Endothelial cell (in vitro differentiated cells): ENCODE results near the gene TFF3. TPM values are rescaled to one million over a fixed set of nuclear protein-coding genes. Genes with fewer than 3 reads are reported as not detected.

Source experiments
- DNase-seq: peaks from one replicate; pipeline ENCODE4 v3.0.0; 2021; ENCODE audit warnings: low spot score
- H3K27ac Mint-ChIP-seq: one replicate; pipeline ENCODE4 v1.8.0; 2021; ENCODE audit warnings: mixed read lengths, inconsistent platforms; ENCODE audit not compliant: unreplicated experiment
- H3K27me3 Mint-ChIP-seq: one replicate; pipeline ENCODE4 v1.8.0; 2021; ENCODE audit warnings: mild to moderate bottlenecking, moderate library complexity, mixed read lengths, inconsistent platforms; ENCODE audit not compliant: unreplicated experiment
- H3K36me3 Mint-ChIP-seq: one replicate; pipeline ENCODE4 v1.8.0; 2021; ENCODE audit warnings: mild to moderate bottlenecking, low read depth, mixed read lengths, inconsistent platforms; ENCODE audit not compliant: unreplicated experiment
- H3K4me1 Mint-ChIP-seq: one replicate; pipeline ENCODE4 v1.8.0; 2021; ENCODE audit warnings: mild to moderate bottlenecking, mixed read lengths, inconsistent platforms; ENCODE audit not compliant: unreplicated experiment
- H3K4me3 Mint-ChIP-seq: one replicate; pipeline ENCODE4 v1.8.0; 2021; ENCODE audit warnings: mild to moderate bottlenecking, mixed read lengths, inconsistent platforms; ENCODE audit not compliant: unreplicated experiment
- H3K9me3 Mint-ChIP-seq: one replicate; pipeline ENCODE4 v1.8.0; 2021; ENCODE audit warnings: mixed read lengths, inconsistent platforms; ENCODE audit not compliant: unreplicated experiment
- CTCF ChIP-seq: fragments of 200-600 bp; sonication (generic); IDR thresholded peaks from one replicate; pipeline ENCODE4 v1.5.0; 2021; ENCODE audit warnings: antibody characterized with exemption; ENCODE audit not compliant: unreplicated experiment
- total RNA-seq: library from RNA; stranded (reverse); fragmentation: NEBNext Ultra II Directional; extraction: Animal tissue kit (Norgen Biotek cat#: 25700); gene quantifications from one replicate; pipeline ENCODE4 v1.2.1, GENCODE V29; 2021; ENCODE audit not compliant: unreplicated experiment

Gene TFF3
- total RNA-seq, 1 donor from 2014 or later: not detected

- TF ChIP-seq CTCF: no peak
- no peak overlapping the region for H3K4me3 Mint-ChIP-seq
- no peak overlapping the region for H3K27ac Mint-ChIP-seq
Measured at GRCh38 chr21:42347601-42348327, 32.6 kb upstream of the TFF3 start.

GRCh38 chr21:42346866-42347600 lies 31.8 kb upstream of the TFF3 start:
- no peaks in the 10 kb centered on the region for H3K36me3 Mint-ChIP-seq
- DNase-seq: no peak
- no peaks in the 10 kb centered on the region for H3K27me3 Mint-ChIP-seq
- H3K4me1 Mint-ChIP-seq: no peaks in the 10 kb centered on the region
- H3K27ac Mint-ChIP-seq: no peak overlapping the region
- TF ChIP-seq CTCF: no peak
- no peaks in the 10 kb centered on the region for H3K9me3 Mint-ChIP-seq
- H3K4me3 Mint-ChIP-seq: no peak overlapping the region

More at GRCh38 chr21:42347601-42348327, 32.6 kb upstream of the TFF3 start:
- Mint-ChIP-seq H3K27me3 (peaks cover 4% of the 10 kb centered on the region), H3K9me3 (no peaks in the 10 kb centered on the region), H3K4me1 (no peaks in the 10 kb centered on the region), H3K36me3 (no peaks in the 10 kb centered on the region)
- DNase-seq: no peak

DNA sequence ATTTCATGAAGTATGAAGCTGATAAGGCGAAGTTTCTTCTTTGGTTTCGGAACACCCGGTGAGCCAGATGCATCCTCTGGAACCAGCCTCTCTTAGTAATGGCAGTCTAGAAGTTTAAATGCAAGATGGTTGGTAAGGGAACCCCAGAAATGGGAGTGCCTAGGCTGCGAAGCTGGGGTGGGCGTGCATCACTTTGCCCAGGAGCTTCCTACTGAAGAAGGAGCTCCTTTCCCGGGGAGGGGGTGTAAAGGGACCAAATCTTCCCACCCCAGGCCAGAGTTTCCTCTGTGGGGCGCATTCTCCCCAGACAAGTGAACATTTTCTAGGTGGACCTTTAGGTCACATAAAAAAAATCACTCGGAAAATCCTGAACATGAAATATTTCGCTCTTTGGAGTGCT lies 31.2 kb upstream of the TFF3 start:
- DNase-seq: no peak
- Mint-ChIP-seq H3K27ac (no peak overlapping the region), H3K4me1 (no peaks in the 10 kb centered on the region), H3K4me3 (no peak overlapping the region), H3K9me3 (no peaks in the 10 kb centered on the region), H3K27me3 (no peaks in the 10 kb centered on the region), H3K36me3 (no peaks in the 10 kb centered on the region)
- TF ChIP-seq CTCF: no peak

DNA sequence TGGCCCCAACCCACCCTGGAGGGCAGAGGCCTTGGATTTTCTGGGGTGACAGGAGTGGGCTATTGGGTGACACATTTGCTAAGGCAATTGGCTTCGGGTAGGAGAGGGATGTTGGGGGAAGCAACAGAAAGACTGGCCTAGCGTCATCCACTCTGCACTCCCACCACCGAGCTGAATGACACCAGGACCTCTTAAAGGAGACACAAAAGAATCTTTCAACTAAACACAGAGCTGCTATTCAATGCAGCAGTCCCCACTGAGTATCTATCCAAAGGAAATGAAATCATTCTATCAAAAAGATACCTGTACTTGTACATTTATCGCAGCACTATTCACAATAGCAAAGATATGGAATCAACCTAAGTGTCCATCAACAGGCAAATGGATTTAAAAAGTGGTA lies 29.4 kb upstream of the TFF3 start:
- no peak overlapping the region for H3K4me3 Mint-ChIP-seq
- no peak overlapping the region for H3K27ac Mint-ChIP-seq
- peaks cover 2% of the 10 kb centered on the region for H3K27me3 Mint-ChIP-seq
- TF ChIP-seq CTCF: no peak
- no peaks in the 10 kb centered on the region for H3K4me1 Mint-ChIP-seq
- H3K9me3 Mint-ChIP-seq: no peaks in the 10 kb centered on the region
- no peak for DNase-seq
- no peaks in the 10 kb centered on the region for H3K36me3 Mint-ChIP-seq

GRCh38 chr21:42343963-42344510 lies 28.8 kb upstream of the TFF3 start:
- Mint-ChIP-seq H3K9me3 (no peaks in the 10 kb centered on the region), H3K36me3 (no peaks in the 10 kb centered on the region), H3K4me1 (no peaks in the 10 kb centered on the region), H3K27ac (no peak overlapping the region), H3K4me3 (no peak overlapping the region), H3K27me3 (peaks cover 2% of the 10 kb centered on the region)
- DNase-seq: no peak
- TF ChIP-seq CTCF: no peak
